Loucy (cell line): ENCODE data around the gene FAM241B.

Experiments used
- H2AFZ ChIP-seq: fragments of 200-600 bp; sonication (generic); 2 replicates; pipeline ENCODE4 v1.6.0; 2016; ENCODE audit warnings: antibody characterized with exemption, mild to moderate bottlenecking, low read length, moderate library complexity
- H3F3A ChIP-seq: fragments of 200-600 bp; 2 replicates; pipeline ENCODE4 v1.6.0; 2016; ENCODE audit warnings: antibody characterized with exemption, low read depth, mild to moderate bottlenecking
- H3K27me3 ChIP-seq: fragments of 200-600 bp; sonication (generic); 2 replicates; pipeline ENCODE4 v1.6.1; 2014; ENCODE audit warnings: low read length, mild to moderate bottlenecking; ENCODE audit not compliant: insufficient read depth, poor library complexity, severe bottlenecking
- H3K36me3 ChIP-seq: fragments of 200-600 bp; sonication (generic); 2 replicates; pipeline ENCODE4 v1.6.1; 2016; ENCODE audit warnings: low read length; ENCODE audit not compliant: insufficient read depth
- H3K4me1 ChIP-seq: fragments of 200-600 bp; sonication (generic); 2 replicates; pipeline ENCODE4 v1.5.1; 2014; ENCODE audit warnings: low read length, mild to moderate bottlenecking; ENCODE audit not compliant: insufficient read depth, poor library complexity, severe bottlenecking
- H3K4me2 ChIP-seq: fragments of 200-600 bp; sonication (generic); 2 replicates; pipeline ENCODE4 v1.6.0; 2014; ENCODE audit warnings: antibody characterized with exemption, low read length, low read depth, mild to moderate bottlenecking; ENCODE audit not compliant: poor library complexity, severe bottlenecking
- H3K4me3 ChIP-seq: fragments of 200-600 bp; sonication (generic); 2 replicates; pipeline ENCODE4 v1.5.1; 2014; ENCODE audit warnings: low read length, mild to moderate bottlenecking, mixed read lengths; ENCODE audit not compliant: poor library complexity, severe bottlenecking
- H3K79me2 ChIP-seq: fragments of 200-600 bp; sonication (generic); 2 replicates; pipeline ENCODE4 v1.6.1; 2014; ENCODE audit warnings: low read length; ENCODE audit not compliant: insufficient read depth
- H3K9ac ChIP-seq: fragments of 200-600 bp; sonication (generic); 2 replicates; pipeline ENCODE4 v1.6.0; 2014; ENCODE audit warnings: mild to moderate bottlenecking, low read depth, low read length, moderate library complexity; ENCODE audit not compliant: poor library complexity, severe bottlenecking
- H3K9me2 ChIP-seq: fragments of 200-600 bp; sonication (generic); replicated peaks from 2 replicates; pipeline ENCODE4 v1.6.1; 2016; ENCODE audit warnings: low read depth, low read length, mixed read lengths
- H3K9me3 ChIP-seq: fragments of 200-600 bp; sonication (generic); 2 replicates; pipeline ENCODE4 v1.6.1; 2014; ENCODE audit warnings: mild to moderate bottlenecking, antibody characterized with exemption, low read length, low read depth; ENCODE audit not compliant: insufficient read depth
- H4K20me1 ChIP-seq: fragments of 200-600 bp; sonication (generic); 2 replicates; pipeline ENCODE4 v1.6.0; 2014; ENCODE audit warnings: antibody characterized with exemption, low read length, mild to moderate bottlenecking; ENCODE audit not compliant: insufficient read depth, poor library complexity, severe bottlenecking
- CTCF ChIP-seq: fragments of 200-600 bp; sonication (generic); conservative IDR thresholded peaks from 2 replicates; pipeline ENCODE4 v1.5.1; 2014; ENCODE audit warnings: mild to moderate bottlenecking, antibody characterized with exemption, low read length
- EZH2phosphoT487 ChIP-seq: fragments of 200-600 bp; IDR thresholded peaks from 2 replicates; pipeline ENCODE4 v1.6.1; 2018; ENCODE audit warnings: antibody characterized with exemption, mild to moderate bottlenecking, moderate library complexity, borderline replicate concordance

The FAM241B gene

GRCh38 chr10:69640196-69640980 is 10.3 kb downstream of the FAM241B start:
- Histone ChIP-seq H3K4me2 (no peak overlapping the region), H2AFZ (no peak overlapping the region), H3F3A (no peaks in the 10 kb centered on the region), H3K79me2 (no peaks in the 10 kb centered on the region), H3K4me3 (no peak overlapping the region), H4K20me1 (no peaks in the 10 kb centered on the region), H3K9ac (no peak overlapping the region), H3K36me3 (no peaks in the 10 kb centered on the region), H3K27me3 (no peaks in the 10 kb centered on the region), H3K9me2 (no peaks in the 10 kb centered on the region), H3K9me3 (no peaks in the 10 kb centered on the region), H3K4me1 (peaks cover 2% of the 10 kb centered on the region)
- no peak for TF ChIP-seq CTCF
- TF ChIP-seq EZH2phosphoT487 = no peak

DNA sequence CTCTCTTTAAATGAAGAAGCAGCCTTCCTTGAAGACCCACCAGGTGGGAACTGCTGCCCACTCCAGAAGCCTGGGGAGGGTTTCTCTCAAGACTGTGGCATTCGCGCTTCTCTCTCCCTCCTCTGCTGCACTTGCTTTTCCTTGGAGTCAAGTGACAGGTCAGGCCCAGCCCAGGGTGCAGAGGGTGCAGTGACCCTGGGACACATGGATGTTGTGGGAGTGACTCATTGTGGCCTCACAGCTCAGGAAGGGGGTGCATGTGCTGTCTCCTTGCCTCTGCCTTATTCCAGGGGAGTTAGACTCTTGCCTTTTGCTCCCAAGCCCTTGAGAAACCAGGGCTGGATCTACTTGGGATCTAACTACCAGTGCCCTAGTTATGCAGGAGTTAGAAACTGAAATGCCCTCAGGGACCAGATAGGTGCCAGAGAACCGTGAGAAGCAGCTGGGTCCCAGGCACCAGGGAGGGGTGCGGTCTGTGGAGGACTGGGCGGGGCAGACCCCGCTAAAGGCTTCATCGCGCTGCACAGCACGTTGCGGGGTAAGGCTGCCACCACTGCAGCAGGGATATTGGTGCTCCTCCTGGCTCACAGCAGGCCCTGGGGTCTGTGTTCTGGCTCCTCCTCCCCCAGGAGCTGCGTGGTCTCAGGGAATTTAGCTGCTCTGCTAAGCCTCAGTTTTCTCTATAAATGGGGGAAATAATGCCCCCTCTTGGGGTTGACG is 11.4 kb downstream of the FAM241B start:
- H3K4me3 ChIP-seq = no peak overlapping the region
- no peak overlapping the region for H3K9ac ChIP-seq
- H3K27me3 ChIP-seq = no peaks in the 10 kb centered on the region
- no peaks in the 10 kb centered on the region for H4K20me1 ChIP-seq
- peaks cover 2% of the 10 kb centered on the region for H3K4me1 ChIP-seq
- no peaks in the 10 kb centered on the region for H3K79me2 ChIP-seq
- TF ChIP-seq CTCF (no peak), EZH2phosphoT487 (no peak)
- no peak overlapping the region for H3K4me2 ChIP-seq
- H3K9me2 ChIP-seq = no peaks in the 10 kb centered on the region
- no peaks in the 10 kb centered on the region for H3K36me3 ChIP-seq
- H3K9me3 ChIP-seq = no peaks in the 10 kb centered on the region
- no peak overlapping the region for H2AFZ ChIP-seq
- H3F3A ChIP-seq = no peaks in the 10 kb centered on the region

- Histone ChIP-seq H2AFZ (no peak overlapping the region), H3K79me2 (no peaks in the 10 kb centered on the region), H3K9me3 (no peaks in the 10 kb centered on the region), H3F3A (no peaks in the 10 kb centered on the region), H3K4me2 (no peak overlapping the region), H3K4me3 (no peak overlapping the region), H3K4me1 (no peaks in the 10 kb centered on the region), H3K9me2 (no peaks in the 10 kb centered on the region), H4K20me1 (no peaks in the 10 kb centered on the region), H3K36me3 (no peaks in the 10 kb centered on the region), H3K9ac (no peak overlapping the region), H3K27me3 (no peaks in the 10 kb centered on the region)
- TF ChIP-seq CTCF (no peak), EZH2phosphoT487 (no peak)
These were observed 12.7 kb downstream of the FAM241B start for GRCh38 chr10:69642747-69643146.
